Right atrium auricular region (tissue), 2 donors: Measurements from ENCODE around the gene SMYD3. TPM values are rescaled to one million over a fixed set of nuclear protein-coding genes. Genes with fewer than 3 reads are reported as not detected.

Experiments
- DNase-seq: peaks from one replicate; pipeline ENCODE4 v3.0.0-alpha.2; 2019; ENCODE audit warnings: low spot score
- H3K27ac ChIP-seq, 2 donors: fragments of 200-600 bp; sonication (generic); 1 replicate in 1 of 2; 2 replicates in 1 of 2; pipeline ENCODE4 v1.5.1; 2016 to 2019
- H3K27me3 ChIP-seq, 2 donors: fragments of 200-600 bp; sonication (generic); one replicate each; pipeline versions ENCODE4 v1.5.1 to v1.6.0; 2017 to 2019
- H3K36me3 ChIP-seq: fragments of 200-600 bp; sonication (generic); one replicate; pipeline ENCODE4 v1.5.1; 2016
- H3K4me1 ChIP-seq, 2 donors: fragments of 200-600 bp; sonication (generic); one replicate each; pipeline versions ENCODE4 v1.5.1 to v1.6.0; 2017 to 2019
- H3K4me3 ChIP-seq, 2 donors: fragments of 200-600 bp; sonication (generic); 1 replicate in 1 of 2; 2 replicates in 1 of 2; pipeline ENCODE4 v1.5.1; 2017 to 2019; ENCODE audit warnings: mild to moderate bottlenecking in 1 of 2, moderate library complexity in 1 of 2
- H3K9me3 ChIP-seq, 2 donors: fragments of 200-600 bp; sonication (generic); one replicate each; pipeline ENCODE4 v1.5.1; 2019
- CTCF ChIP-seq, 2 donors: fragments of 200-600 bp; sonication (generic); IDR thresholded peaks; one replicate each; pipeline ENCODE4 v1.5.1; 2019; ENCODE audit warnings: antibody characterized with exemption in 2 of 2
- total RNA-seq, 2 donors: library from RNA; depleted of rRNA; stranded (reverse); fragments of >200 nt; gene quantifications; one replicate each; pipeline ENCODE4 v1.1.0, GENCODE V29; 2016

Gene SMYD3
- total RNA-seq, 2 donors from 2014 or later, result 7.9 to 8.5 TPM

DNA sequence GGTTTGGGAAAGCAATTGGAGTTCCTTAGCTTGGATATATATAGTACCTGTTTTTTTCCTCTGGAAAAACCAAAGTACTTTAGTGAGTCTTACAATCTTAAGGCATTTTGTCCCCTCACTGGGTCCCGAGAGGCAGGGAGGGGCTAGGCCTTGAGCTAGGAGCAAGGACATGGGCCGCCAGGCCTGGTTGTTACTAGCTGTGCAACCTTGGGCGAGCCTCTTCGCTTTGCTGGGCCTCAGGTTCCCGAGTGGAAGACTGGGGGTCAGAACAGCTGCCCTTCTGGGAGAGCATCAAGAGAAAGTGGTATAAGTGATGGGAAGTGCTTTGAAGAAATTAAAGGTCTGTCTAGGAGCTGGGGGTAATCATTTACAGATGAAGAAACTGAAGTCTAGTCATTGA, 799.1 kb downstream of the SMYD3 start:
- Histone ChIP-seq H3K4me3 (no peak overlapping the region), H3K27me3 (no peaks in the 10 kb centered on the region), H3K9me3 (no peaks in the 10 kb centered on the region), H3K4me1 (no peaks in the 10 kb centered on the region), H3K27ac (no peak overlapping the region), H3K36me3 (no peaks in the 10 kb centered on the region)
- TF ChIP-seq CTCF (IDR thresholded peaks at IDR 0.05), result no peak
- DNase-seq, result peak; percentile 30

- H3K4me1 ChIP-seq, result no peaks in the 10 kb centered on the region
- H3K9me3 ChIP-seq, result no peaks in the 10 kb centered on the region
- H3K27me3 ChIP-seq, result no peaks in the 10 kb centered on the region
- TF ChIP-seq CTCF (IDR thresholded peaks at IDR 0.05), result no peak
- no peak overlapping the region for H3K27ac ChIP-seq
- no peaks in the 10 kb centered on the region for H3K36me3 ChIP-seq
- DNase-seq, result no peak
- no peak overlapping the region for H3K4me3 ChIP-seq
Measured at GRCh38 chr1:245704765-245705164, 802.3 kb downstream of the SMYD3 start.

GRCh38 chr1:245704341-245704740, 802.7 kb downstream of the SMYD3 start:
- TF ChIP-seq CTCF (IDR thresholded peaks at IDR 0.05), result no peak

GRCh38 chr1:245702346-245702745, 804.7 kb downstream of the SMYD3 start:
- Histone ChIP-seq H3K27ac (no peak overlapping the region), H3K27me3 (no peaks in the 10 kb centered on the region), H3K4me1 (no peaks in the 10 kb centered on the region), H3K36me3 (no peaks in the 10 kb centered on the region), H3K9me3 (no peaks in the 10 kb centered on the region), H3K4me3 (no peak overlapping the region)
- no peak for TF ChIP-seq CTCF (IDR thresholded peaks at IDR 0.05)
- DNase-seq, result no peak

More at GRCh38 chr1:245704341-245704740, 802.7 kb downstream of the SMYD3 start:
- no peaks in the 10 kb centered on the region for H3K36me3 ChIP-seq
- no peaks in the 10 kb centered on the region for H3K27me3 ChIP-seq
- DNase-seq, result no peak
- H3K4me1 ChIP-seq, result no peaks in the 10 kb centered on the region
- H3K4me3 ChIP-seq, result no peak overlapping the region
- H3K9me3 ChIP-seq, result no peaks in the 10 kb centered on the region
- H3K27ac ChIP-seq, result no peak overlapping the region

GRCh38 chr1:245701631-245702030, 805.4 kb downstream of the SMYD3 start:
- Histone ChIP-seq H3K36me3 (no peaks in the 10 kb centered on the region), H3K27ac (no peak overlapping the region), H3K4me3 (no peak overlapping the region), H3K27me3 (no peaks in the 10 kb centered on the region), H3K4me1 (no peaks in the 10 kb centered on the region), H3K9me3 (no peaks in the 10 kb centered on the region)
- DNase-seq, result no peak
- TF ChIP-seq CTCF (IDR thresholded peaks at IDR 0.05), result no peak

- no peak for TF ChIP-seq CTCF (IDR thresholded peaks at IDR 0.05)
- DNase-seq, result no peak
- no peaks in the 10 kb centered on the region for H3K27me3 ChIP-seq
Measured at GRCh38 chr1:245700631-245701030, 806.4 kb downstream of the SMYD3 start.

More at GRCh38 chr1:245700631-245701030, 806.4 kb downstream of the SMYD3 start:
- no peaks in the 10 kb centered on the region for H3K4me1 ChIP-seq
- H3K36me3 ChIP-seq, result no peaks in the 10 kb centered on the region
- H3K4me3 ChIP-seq, result no peak overlapping the region
- H3K27ac ChIP-seq, result no peak overlapping the region
- no peaks in the 10 kb centered on the region for H3K9me3 ChIP-seq
